CD4-positive, alpha-beta T cell (primary cell): ENCODE data around the gene ZDBF2. TPM values are rescaled to one million over a fixed set of nuclear protein-coding genes. Genes with fewer than 3 reads are reported as not detected.

Source experiments
- ATAC-seq: fragments of 200-7000 bp; cut with Tn5 transposase; one replicate; pipeline ENCODE4 v1.10.0; 2022; ENCODE audit warnings: mild to moderate bottlenecking; ENCODE audit not compliant: poor library complexity
- CTCF ChIA-PET: fragments of 350-600 bp; sonication (Branson Sonifier 250); formaldehyde crosslinking; loops from one replicate; lab custom pipeline; 2021; ENCODE audit warnings: antibody characterized with exemption, inconsistent platforms; lab: Charles Lee
- POLR2A ChIA-PET: fragments of 350-600 bp; sonication (Branson Sonifier 250); formaldehyde crosslinking; loops from one replicate; lab custom pipeline; 2021; ENCODE audit warnings: antibody characterized with exemption, inconsistent platforms; lab: Charles Lee
- DNase-seq, 14 experiments: peaks; one replicate each; pipeline ENCODE4 v3.0.0-alpha.2; 2013 to 2020; ENCODE audit warnings: mixed read lengths in 2 of 14
- H3K27ac ChIP-seq, 2 donors: one replicate each; pipeline versions ENCODE4 v1.5.1 to v1.7.0; 2013; ENCODE audit warnings: low read length in 2 of 2, low read depth in 1 of 2, mild to moderate bottlenecking in 1 of 2
- H3K27me3 ChIP-seq, 2 experiments: 1 replicate in 1 of 2; 2 replicates in 1 of 2; pipeline versions ENCODE4 v1.6.1 to v1.7.0; 2013; ENCODE audit warnings: low read length in 2 of 2, control low read depth in 1 of 2, mild to moderate bottlenecking in 1 of 2, moderate library complexity in 1 of 2; ENCODE audit not compliant: insufficient read depth in 2 of 2, control insufficient read depth in 1 of 2
- H3K36me3 ChIP-seq: one replicate; pipeline ENCODE4 v1.6.1; 2013; ENCODE audit warnings: low read length, control low read depth; ENCODE audit not compliant: insufficient read depth
- H3K4me1 ChIP-seq: one replicate; pipeline ENCODE4 v1.6.1; 2013; ENCODE audit warnings: low read length, control low read depth; ENCODE audit not compliant: insufficient read depth
- H3K4me3 ChIP-seq: one replicate; pipeline ENCODE4 v1.5.1; 2013; ENCODE audit warnings: mild to moderate bottlenecking, low read length, moderate library complexity
- H3K9me3 ChIP-seq, 2 experiments: 1 replicate in 1 of 2; 2 replicates in 1 of 2; pipeline versions ENCODE4 v1.6.1 to v1.7.0; 2013; ENCODE audit warnings: low read length in 2 of 2, mild to moderate bottlenecking in 2 of 2, control low read depth in 1 of 2, moderate library complexity in 1 of 2; ENCODE audit not compliant: control insufficient read depth in 1 of 2, insufficient read depth in 1 of 2
- H3K27ac Mint-ChIP-seq: one replicate; pipeline ENCODE4 v1.8.0; 2020; ENCODE audit warnings: mixed read lengths
- H3K27me3 Mint-ChIP-seq: one replicate; pipeline ENCODE4 v1.8.0; 2021; ENCODE audit warnings: mixed read lengths
- H3K36me3 Mint-ChIP-seq: one replicate; pipeline ENCODE4 v1.8.0; 2021; ENCODE audit warnings: low read depth, mixed read lengths
- H3K4me1 Mint-ChIP-seq: one replicate; pipeline ENCODE4 v1.8.0; 2021; ENCODE audit warnings: low read depth, mixed read lengths
- H3K4me3 Mint-ChIP-seq: one replicate; pipeline ENCODE4 v1.8.0; 2020; ENCODE audit warnings: mild to moderate bottlenecking, mixed read lengths
- H3K9me3 Mint-ChIP-seq: one replicate; pipeline ENCODE4 v1.8.0; 2020; ENCODE audit warnings: mixed read lengths
- CTCF ChIP-seq: fragments of 200-600 bp; IDR thresholded peaks from one replicate; pipeline ENCODE4 v1.8.0; 2022; ENCODE audit warnings: antibody characterized with exemption, mild to moderate bottlenecking
- intact Hi-C, 2 experiments: fragments of 100-400 bp; cut with DNase I in 1 of 2; cut with micrococcal nuclease in 1 of 2; formaldehyde crosslinking; loops; one replicate each; pipeline versions ENCODE4 v1.15.1 to v1.9.0; 2023 to 2025; cut with DNase I, micrococcal nuclease
- total RNA-seq, 174 experiments: library from RNA in 2 of 174; stranded (reverse) in 2 of 174; gene quantifications; one replicate each; pipeline ENCODE4 v1.2.3 and lab custom pipeline; 2021 to 2026

Gene ZDBF2
- total RNA-seq, 2 experiments from 2014 or later = 28.7 to 29.7 TPM

- intact Hi-C loops = no loop called here
- no peak for TF ChIP-seq CTCF
- no peaks in the 10 kb centered on the region for H3K27me3 ChIP-seq
- no peaks in the 10 kb centered on the region for H3K27me3 Mint-ChIP-seq
- H3K27ac ChIP-seq = no peak overlapping the region
- no peaks in the 10 kb centered on the region for H3K4me1 ChIP-seq
- peaks cover 11% of the 10 kb centered on the region for H3K9me3 Mint-ChIP-seq
- peaks cover 0 to 4% of the 10 kb centered on the region in 2 experiments for H3K9me3 ChIP-seq
- no peaks in the 10 kb centered on the region for H3K36me3 ChIP-seq
- H3K4me3 Mint-ChIP-seq = no peak overlapping the region
- ChIA-PET CTCF (no interaction called here), POLR2A (no interaction called here)
- H3K4me1 Mint-ChIP-seq = no peaks in the 10 kb centered on the region
- DNase-seq (no peak), ATAC-seq (no peak)
- no peak overlapping the region for H3K4me3 ChIP-seq
- no peaks in the 10 kb centered on the region for H3K36me3 Mint-ChIP-seq
- H3K27ac Mint-ChIP-seq = no peak overlapping the region
Observed at GRCh38 chr2:206349375-206349774, 74.9 kb downstream of the ZDBF2 start.

- ATAC-seq = no peak
- Histone ChIP-seq H3K9me3 (peaks cover 0 to 4% of the 10 kb centered on the region in 2 experiments), H3K4me1 (no peaks in the 10 kb centered on the region), H3K27me3 (no peaks in the 10 kb centered on the region), H3K4me3 (no peak overlapping the region), H3K27ac (no peak overlapping the region), H3K36me3 (no peaks in the 10 kb centered on the region)
- Mint-ChIP-seq H3K9me3 (peaks cover 8% of the 10 kb centered on the region), H3K4me1 (no peaks in the 10 kb centered on the region), H3K27ac (no peak overlapping the region), H3K36me3 (no peaks in the 10 kb centered on the region), H3K27me3 (no peaks in the 10 kb centered on the region), H3K4me3 (no peak overlapping the region)
- no peak for DNase-seq
- TF ChIP-seq CTCF = no peak
- ChIA-PET POLR2A (no interaction called here), CTCF (no interaction called here)
- intact Hi-C loops = no loop called here
Observed at GRCh38 chr2:206352571-206352970, 78.1 kb downstream of the ZDBF2 start.

- no peak for TF ChIP-seq CTCF
- Mint-ChIP-seq H3K4me1 (no peaks in the 10 kb centered on the region), H3K4me3 (no peak overlapping the region), H3K36me3 (no peaks in the 10 kb centered on the region), H3K27me3 (no peaks in the 10 kb centered on the region), H3K9me3 (peaks cover 5% of the 10 kb centered on the region), H3K27ac (no peak overlapping the region)
- no peak overlapping the region for H3K4me3 ChIP-seq
- ChIA-PET CTCF (no interaction called here), POLR2A (no interaction called here)
- no peaks in the 10 kb centered on the region for H3K27me3 ChIP-seq
- no peaks in the 10 kb centered on the region for H3K4me1 ChIP-seq
- no peaks in the 10 kb centered on the region for H3K36me3 ChIP-seq
- ATAC-seq (no peak), DNase-seq (no peak)
- H3K27ac ChIP-seq = no peak overlapping the region
- intact Hi-C loops = no loop called here
- peaks cover 0 to 4% of the 10 kb centered on the region in 2 experiments for H3K9me3 ChIP-seq
Observed at GRCh38 chr2:206353685-206354084, 79.2 kb downstream of the ZDBF2 start.
